ENCODE measurements around the gene TM9SF3.

The TM9SF3 gene

GRCh38 chr10:96496281-96496925 is 90.4 kb downstream of the TM9SF3 start:
- no peaks in the 10 kb centered on the region for H3K4me1 ChIP-seq (ENCODE audit: control insufficient read depth, low read length)
- no peaks in the 10 kb centered on the region for H3K9me3 ChIP-seq (ENCODE audit: control insufficient read depth, insufficient read depth, low read length)
- H3K4me3 ChIP-seq (ENCODE audit: low read length): no peak overlapping the region
- H4K20me1 ChIP-seq (ENCODE audit: control insufficient read depth, insufficient read depth, low read depth, low read length): no peaks in the 10 kb centered on the region
- no peak overlapping the region for H3K27ac ChIP-seq (ENCODE audit: low read depth, low read length)
- H3F3A ChIP-seq (ENCODE audit: control insufficient read depth, insufficient read depth): no peaks in the 10 kb centered on the region
- no peaks in the 10 kb centered on the region for H3K9me2 ChIP-seq (replicated peaks; ENCODE audit: control insufficient read depth, low read length)
- H3K4me2 ChIP-seq (ENCODE audit: low read length): no peak overlapping the region
- TF ChIP-seq EZH2phosphoT487 (IDR thresholded peaks at IDR 0.05; ENCODE audit: borderline replicate concordance, low read length): no peak
- no peak for TF ChIP-seq CTCF (IDR thresholded peaks at IDR 0.05; ENCODE audit: low read depth, low read length, poor library complexity, severe bottlenecking)
- no peaks in the 10 kb centered on the region for H3K36me3 ChIP-seq (ENCODE audit: control insufficient read depth, low read length)
- H3K27me3 ChIP-seq (ENCODE audit: control insufficient read depth, low read length): no peaks in the 10 kb centered on the region; the same call in 1 of the 2 replicates
- no peaks in the 10 kb centered on the region for H3K79me2 ChIP-seq (ENCODE audit: control insufficient read depth, low read length)

GRCh38 chr10:96495544-96495943 is 91.3 kb downstream of the TM9SF3 start:
- no peaks in the 10 kb centered on the region for H4K20me1 ChIP-seq (ENCODE audit: control insufficient read depth, insufficient read depth, low read depth, low read length)

GRCh38 chr10:96494694-96495093 is 92.1 kb downstream of the TM9SF3 start:
- no peaks in the 10 kb centered on the region for H3K9me3 ChIP-seq (ENCODE audit: control insufficient read depth, insufficient read depth, low read length)
- no peaks in the 10 kb centered on the region; the same call in 1 of the 2 replicates for H3K27me3 ChIP-seq (ENCODE audit: control insufficient read depth, low read length)
- TF ChIP-seq EZH2phosphoT487 (IDR thresholded peaks at IDR 0.05; ENCODE audit: borderline replicate concordance, low read length): no peak
- no peak for TF ChIP-seq CTCF (IDR thresholded peaks at IDR 0.05; ENCODE audit: low read depth, low read length, poor library complexity, severe bottlenecking)
- no peaks in the 10 kb centered on the region for H3F3A ChIP-seq (ENCODE audit: control insufficient read depth, insufficient read depth)
- no peak overlapping the region for H3K27ac ChIP-seq (ENCODE audit: low read depth, low read length)
- H3K4me2 ChIP-seq (ENCODE audit: low read length): no peak overlapping the region
- H3K9me2 ChIP-seq (replicated peaks; ENCODE audit: control insufficient read depth, low read length): no peaks in the 10 kb centered on the region
- no peaks in the 10 kb centered on the region for H3K36me3 ChIP-seq (ENCODE audit: control insufficient read depth, low read length)
- no peaks in the 10 kb centered on the region for H3K79me2 ChIP-seq (ENCODE audit: control insufficient read depth, low read length)
- no peaks in the 10 kb centered on the region for H4K20me1 ChIP-seq (ENCODE audit: control insufficient read depth, insufficient read depth, low read depth, low read length)
- H3K4me1 ChIP-seq (ENCODE audit: control insufficient read depth, low read length): no peaks in the 10 kb centered on the region
- H3K4me3 ChIP-seq (ENCODE audit: low read length): no peak overlapping the region

More at GRCh38 chr10:96495544-96495943, 91.3 kb downstream of the TM9SF3 start:
- Histone ChIP-seq H3K27me3 (ENCODE audit: control insufficient read depth, low read length) (no peaks in the 10 kb centered on the region; the same call in 1 of the 2 replicates), H3K9me2 (replicated peaks; ENCODE audit: control insufficient read depth, low read length) (no peaks in the 10 kb centered on the region), H3K4me1 (ENCODE audit: control insufficient read depth, low read length) (no peaks in the 10 kb centered on the region), H3K79me2 (ENCODE audit: control insufficient read depth, low read length) (no peaks in the 10 kb centered on the region), H3F3A (ENCODE audit: control insufficient read depth, insufficient read depth) (no peaks in the 10 kb centered on the region), H3K27ac (ENCODE audit: low read depth, low read length) (no peak overlapping the region), H3K36me3 (ENCODE audit: control insufficient read depth, low read length) (no peaks in the 10 kb centered on the region), H3K4me3 (ENCODE audit: low read length) (no peak overlapping the region), H3K9me3 (ENCODE audit: control insufficient read depth, insufficient read depth, low read length) (no peaks in the 10 kb centered on the region), H3K4me2 (ENCODE audit: low read length) (no peak overlapping the region)
- TF ChIP-seq CTCF (IDR thresholded peaks at IDR 0.05; ENCODE audit: low read depth, low read length, poor library complexity, severe bottlenecking): no peak
- no peak for TF ChIP-seq EZH2phosphoT487 (IDR thresholded peaks at IDR 0.05; ENCODE audit: borderline replicate concordance, low read length)
